Measurements from ENCODE around the gene HIVEP2. TPM values are rescaled to one million over a fixed set of nuclear protein-coding genes. Genes with fewer than 3 reads are reported as not detected.

HIVEP2 gene
- total RNA-seq, 1 donor from 2014 or later, result 15.2 TPM

GRCh38 chr6:142735204-142735603, 209.8 kb downstream of the HIVEP2 start:
- Mint-ChIP-seq H3K9me3 (no peaks in the 10 kb centered on the region), H3K36me3 (no peaks in the 10 kb centered on the region), H3K27me3 (ENCODE audit: low read depth) (peaks cover 22% of the 10 kb centered on the region), H3K4me1 (peaks cover 9% of the 10 kb centered on the region), H3K27ac (no peak overlapping the region), H3K4me3 (no peak overlapping the region)
- TF ChIP-seq CTCF (IDR thresholded peaks at IDR 0.05; ENCODE audit: unreplicated experiment), result no peak
- DNase-seq (ENCODE audit: low spot score in 2 of 2, unreplicated experiment in 2 of 2), result no peak

GRCh38 chr6:142732790-142733189, 212.2 kb downstream of the HIVEP2 start:
- Mint-ChIP-seq H3K27ac (no peak overlapping the region), H3K4me3 (no peak overlapping the region), H3K4me1 (peaks cover 12% of the 10 kb centered on the region), H3K36me3 (no peaks in the 10 kb centered on the region), H3K27me3 (ENCODE audit: low read depth) (peaks cover 37% of the 10 kb centered on the region), H3K9me3 (no peaks in the 10 kb centered on the region)
- TF ChIP-seq CTCF (IDR thresholded peaks at IDR 0.05; ENCODE audit: unreplicated experiment), result no peak
- DNase-seq (ENCODE audit: low spot score in 2 of 2, unreplicated experiment in 2 of 2), result no peak

- no peaks in the 10 kb centered on the region for H3K9me3 Mint-ChIP-seq
- H3K4me3 Mint-ChIP-seq, result no peak overlapping the region
- H3K27me3 Mint-ChIP-seq (ENCODE audit: low read depth), result peaks cover 41% of the 10 kb centered on the region
- no peak for TF ChIP-seq CTCF (IDR thresholded peaks at IDR 0.05; ENCODE audit: unreplicated experiment)
- no peak for DNase-seq (ENCODE audit: low spot score in 2 of 2, unreplicated experiment in 2 of 2)
- no peak overlapping the region for H3K27ac Mint-ChIP-seq
- no peaks in the 10 kb centered on the region for H3K36me3 Mint-ChIP-seq
- H3K4me1 Mint-ChIP-seq, result peaks cover 13% of the 10 kb centered on the region
Observed at GRCh38 chr6:142731611-142732010, 213.4 kb downstream of the HIVEP2 start.

GRCh38 chr6:142729618-142730017, 215.4 kb downstream of the HIVEP2 start:
- Mint-ChIP-seq H3K4me3 (no peak overlapping the region), H3K27me3 (ENCODE audit: low read depth) (peaks cover 48% of the 10 kb centered on the region), H3K36me3 (no peaks in the 10 kb centered on the region), H3K27ac (no peak overlapping the region), H3K9me3 (no peaks in the 10 kb centered on the region), H3K4me1 (peaks cover 29% of the 10 kb centered on the region)
- DNase-seq (ENCODE audit: low spot score in 2 of 2, unreplicated experiment in 2 of 2), result no peak
- TF ChIP-seq CTCF (IDR thresholded peaks at IDR 0.05; ENCODE audit: unreplicated experiment), result no peak

GRCh38 chr6:142728910-142729481, 216.0 kb downstream of the HIVEP2 start:
- DNase-seq (ENCODE audit: low spot score in 2 of 2, unreplicated experiment in 2 of 2), result no peak
- H3K9me3 Mint-ChIP-seq, result no peaks in the 10 kb centered on the region
- no peak overlapping the region for H3K27ac Mint-ChIP-seq
- peaks cover 29% of the 10 kb centered on the region for H3K4me1 Mint-ChIP-seq
- no peaks in the 10 kb centered on the region for H3K36me3 Mint-ChIP-seq
- TF ChIP-seq CTCF (IDR thresholded peaks at IDR 0.05; ENCODE audit: unreplicated experiment), result no peak
- H3K27me3 Mint-ChIP-seq (ENCODE audit: low read depth), result peaks cover 48% of the 10 kb centered on the region
- H3K4me3 Mint-ChIP-seq, result no peak overlapping the region

- H3K4me3 Mint-ChIP-seq, result no peak overlapping the region
- no peaks in the 10 kb centered on the region for H3K36me3 Mint-ChIP-seq
- TF ChIP-seq CTCF (IDR thresholded peaks at IDR 0.05; ENCODE audit: unreplicated experiment), result no peak
- H3K4me1 Mint-ChIP-seq, result peaks cover 29% of the 10 kb centered on the region
- no peak for DNase-seq (ENCODE audit: low spot score in 2 of 2, unreplicated experiment in 2 of 2)
- H3K27ac Mint-ChIP-seq, result no peak overlapping the region
- H3K9me3 Mint-ChIP-seq, result no peaks in the 10 kb centered on the region
- peaks cover 50% of the 10 kb centered on the region for H3K27me3 Mint-ChIP-seq (ENCODE audit: low read depth)
Observed at GRCh38 chr6:142728364-142728763, 216.6 kb downstream of the HIVEP2 start.

All from mesothelial cell of epicardium (in vitro differentiated cells).